Stimulated activated naive CD8-positive, alpha-beta T cell treated with anti-CD3 and anti-CD28 coated beads, Interleukin-15, amount 100 ng/mL, for 72 hours (primary cell): Measurements from ENCODE around the gene KRTAP4-2.
A peak's percentile ranks its signal among the peaks of the same experiment; 100 is the strongest.
"Not testable (repeated sequence)": the region's sequence is repeated elsewhere in the genome, so short reads cannot be mapped to it uniquely, and the experiment has no call there.

ENCODE experiments used
- ATAC-seq: fragments of 150-1000 bp; cut with Tn5 transposase; 2 replicates; pipeline ENCODE4 v1.10.0; 2021; ENCODE audit warnings: mild to moderate bottlenecking, moderate library complexity
- DNase-seq, 2 donors: peaks; one replicate each; pipeline ENCODE4 v3.0.0; 2021 to 2022
- H3K27ac Mint-ChIP-seq, 2 donors: one replicate each; pipeline ENCODE4 v1.8.0; 2022; ENCODE audit warnings: mild to moderate bottlenecking in 2 of 2, mixed read lengths in 2 of 2, moderate library complexity in 2 of 2
- H3K27me3 Mint-ChIP-seq: one replicate; pipeline ENCODE4 v1.8.0; 2022; ENCODE audit warnings: mixed read lengths
- H3K4me1 Mint-ChIP-seq: one replicate; pipeline ENCODE4 v1.8.0; 2022; ENCODE audit warnings: mild to moderate bottlenecking, mixed read lengths
- H3K4me3 Mint-ChIP-seq, 2 donors: one replicate each; pipeline ENCODE4 v1.8.0; 2022; ENCODE audit warnings: mild to moderate bottlenecking in 2 of 2, mixed read lengths in 2 of 2, moderate library complexity in 1 of 2
- H3K9me3 Mint-ChIP-seq, 2 donors: one replicate each; pipeline ENCODE4 v1.8.0; 2022; ENCODE audit warnings: mixed read lengths in 2 of 2

KRTAP4-2 gene

GRCh38 chr17:41178843-41179616 lies 1.0 kb upstream of the KRTAP4-2 start:
- H3K9me3 Mint-ChIP-seq = no peaks in the 10 kb centered on the region

GRCh38 chr17:41178341-41178740 lies 320 bp upstream of the KRTAP4-2 start:
- DNase-seq (no peak), ATAC-seq (no peak)
- no peaks in the 10 kb centered on the region for H3K4me1 Mint-ChIP-seq
- H3K9me3 Mint-ChIP-seq = no peaks in the 10 kb centered on the region
- H3K27me3 Mint-ChIP-seq = no peaks in the 10 kb centered on the region
- no peak overlapping the region for H3K4me3 Mint-ChIP-seq
- H3K27ac Mint-ChIP-seq = peak overlapping the region in 1 of 2 donors; percentile 27

More at GRCh38 chr17:41178843-41179616, 1.0 kb upstream of the KRTAP4-2 start:
- H3K27me3 Mint-ChIP-seq = no peaks in the 10 kb centered on the region
- ATAC-seq (no peak), DNase-seq (no peak)
- no peak overlapping the region for H3K4me3 Mint-ChIP-seq
- peak overlapping the region in 1 of 2 donors; percentile 15 for H3K27ac Mint-ChIP-seq
- no peaks in the 10 kb centered on the region for H3K4me1 Mint-ChIP-seq

- Mint-ChIP-seq H3K27ac (no peak overlapping the region), H3K4me3 (no peak overlapping the region), H3K9me3 (no peaks in the 10 kb centered on the region), H3K27me3 (no peaks in the 10 kb centered on the region), H3K4me1 (no peaks in the 10 kb centered on the region)
- DNase-seq (no peak), ATAC-seq (no peak)
Observed at GRCh38 chr17:41176744-41177387, 1.2 kb downstream of the KRTAP4-2 start.

GRCh38 chr17:41171886-41172285 lies 6.1 kb downstream of the KRTAP4-2 start:
- no peak overlapping the region for H3K27ac Mint-ChIP-seq
- H3K4me1 Mint-ChIP-seq = no peaks in the 10 kb centered on the region
- H3K27me3 Mint-ChIP-seq = no peaks in the 10 kb centered on the region
- DNase-seq = no peak
- H3K9me3 Mint-ChIP-seq = no peaks in the 10 kb centered on the region
- ATAC-seq = no peak
- no peak overlapping the region for H3K4me3 Mint-ChIP-seq

- ATAC-seq (no peak), DNase-seq (no peak)
- Mint-ChIP-seq H3K27me3 (no peaks in the 10 kb centered on the region), H3K4me1 (no peaks in the 10 kb centered on the region), H3K4me3 (no peak within 1 kb of the TSS), H3K9me3 (no peaks in the 10 kb centered on the region), H3K27ac (no peak within 1 kb of the TSS)
Observed at GRCh38 chr17:41168121-41168520, 9.9 kb downstream of the KRTAP4-2 start, which contains the start of gene KRTAP4-3. Gene KRTAP4-3, minus strand, starts transcription at chr17:41168221. Its CDS starts 49 bp downstream, at chr17:41168172.

GRCh38 chr17:41167561-41167960 lies 10.5 kb downstream of the KRTAP4-2 start:
- Mint-ChIP-seq H3K4me3 (no peak overlapping the region), H3K27me3 (no peaks in the 10 kb centered on the region), H3K27ac (no peak overlapping the region), H3K9me3 (no peaks in the 10 kb centered on the region), H3K4me1 (no peaks in the 10 kb centered on the region)
- no peak for DNase-seq
- no peak for ATAC-seq

- Mint-ChIP-seq H3K27me3 (no peaks in the 10 kb centered on the region), H3K4me3 (no peak overlapping the region), H3K9me3 (no peaks in the 10 kb centered on the region), H3K4me1 (no peaks in the 10 kb centered on the region), H3K27ac (no peak overlapping the region)
- no peak for ATAC-seq
- no peak for DNase-seq
Observed at GRCh38 chr17:41163828-41164227, 14.2 kb downstream of the KRTAP4-2 start.

- Mint-ChIP-seq H3K4me1 (no peaks in the 10 kb centered on the region), H3K4me3 (no peak within 1 kb of the TSS), H3K27ac (peak within 1 kb of the TSS in 1 of 2 donors; percentile 15), H3K27me3 (no peaks in the 10 kb centered on the region), H3K9me3 (no peaks in the 10 kb centered on the region)
- no peak for DNase-seq
- ATAC-seq = no peak
Observed at GRCh38 chr17:41160648-41161047, 17.4 kb downstream of the KRTAP4-2 start, which contains the start of gene KRTAP4-4. Gene KRTAP4-4, minus strand, starts transcription at chr17:41160748. Its CDS starts 57 bp downstream, at chr17:41160691.

- not testable (repeated sequence) for H3K9me3 Mint-ChIP-seq, H3K4me1 Mint-ChIP-seq, DNase-seq, ATAC-seq, H3K4me3 Mint-ChIP-seq, H3K27ac Mint-ChIP-seq, H3K27me3 Mint-ChIP-seq
Observed at GRCh38 chr17:41160190-41160589, 17.8 kb downstream of the KRTAP4-2 start.

- no peaks in the 10 kb centered on the region for H3K9me3 Mint-ChIP-seq
- H3K4me1 Mint-ChIP-seq = no peaks in the 10 kb centered on the region
- no peaks in the 10 kb centered on the region for H3K27me3 Mint-ChIP-seq
- H3K27ac Mint-ChIP-seq = no peak overlapping the region
- no peak for DNase-seq
- ATAC-seq = no peak
- no peak overlapping the region for H3K4me3 Mint-ChIP-seq
Observed at GRCh38 chr17:41153856-41154255, 24.2 kb downstream of the KRTAP4-2 start.

- Mint-ChIP-seq H3K27me3 (no peaks in the 10 kb centered on the region), H3K9me3 (no peaks in the 10 kb centered on the region), H3K27ac (no peak overlapping the region), H3K4me3 (no peak overlapping the region), H3K4me1 (no peaks in the 10 kb centered on the region)
- DNase-seq = no peak
- no peak for ATAC-seq
Observed at GRCh38 chr17:41151525-41151924, 26.5 kb downstream of the KRTAP4-2 start.

- DNase-seq (no peak), ATAC-seq (no peak)
- H3K4me3 Mint-ChIP-seq = no peak overlapping the region
- H3K9me3 Mint-ChIP-seq = no peaks in the 10 kb centered on the region
- no peaks in the 10 kb centered on the region for H3K27me3 Mint-ChIP-seq
- H3K27ac Mint-ChIP-seq = no peak overlapping the region
- no peaks in the 10 kb centered on the region for H3K4me1 Mint-ChIP-seq
Observed at GRCh38 chr17:41150026-41150425, 28.0 kb downstream of the KRTAP4-2 start.

GRCh38 chr17:41149652-41149985 lies 28.4 kb downstream of the KRTAP4-2 start, which contains the start of gene KRTAP4-5:
Gene KRTAP4-5, minus strand, starts transcription at chr17:41149825. Its CDS starts 58 bp downstream, at chr17:41149767.
- no peaks in the 10 kb centered on the region for H3K27me3 Mint-ChIP-seq
- H3K4me3 Mint-ChIP-seq = no peak within 1 kb of the TSS
- ATAC-seq (no peak), DNase-seq (no peak)
- no peaks in the 10 kb centered on the region for H3K4me1 Mint-ChIP-seq
- H3K27ac Mint-ChIP-seq = no peak within 1 kb of the TSS
- no peaks in the 10 kb centered on the region for H3K9me3 Mint-ChIP-seq

GRCh38 chr17:41148971-41149651 lies 28.9 kb downstream of the KRTAP4-2 start:
- not testable (repeated sequence) for DNase-seq, H3K27me3 Mint-ChIP-seq, H3K9me3 Mint-ChIP-seq, H3K4me3 Mint-ChIP-seq, H3K4me1 Mint-ChIP-seq, ATAC-seq, H3K27ac Mint-ChIP-seq

- Mint-ChIP-seq H3K4me3 (no peak overlapping the region), H3K27me3 (no peaks in the 10 kb centered on the region), H3K9me3 (peaks cover 13% of the 10 kb centered on the region in 2 donors), H3K27ac (no peak overlapping the region), H3K4me1 (no peaks in the 10 kb centered on the region)
- DNase-seq (no peak), ATAC-seq (no peak)
Observed at GRCh38 chr17:41147531-41148204, 30.4 kb downstream of the KRTAP4-2 start.
